Activated naive CD8-positive, alpha-beta T cell treated with anti-CD3 and anti-CD28 coated beads, Interleukin-2, amount 50 U/mL, for 24 hours (primary cell): ENCODE results near the gene RNF41.
"Not testable (repeated sequence)": the region's sequence is repeated elsewhere in the genome, so short reads cannot be mapped to it uniquely, and the experiment has no call there.

Experiments used
- ATAC-seq: fragments of 150-1000 bp; cut with Tn5 transposase; one replicate; pipeline ENCODE4 v1.10.0; 2021
- DNase-seq: peaks from one replicate; pipeline ENCODE4 v3.0.0; 2021
- H3K27ac Mint-ChIP-seq: one replicate; pipeline ENCODE4 v1.8.0; 2021; ENCODE audit warnings: mild to moderate bottlenecking, mixed read lengths
- H3K27me3 Mint-ChIP-seq: one replicate; pipeline ENCODE4 v1.8.0; 2021; ENCODE audit warnings: mixed read lengths
- H3K36me3 Mint-ChIP-seq: one replicate; pipeline ENCODE4 v1.8.0; 2021; ENCODE audit warnings: low read depth, mixed read lengths
- H3K4me1 Mint-ChIP-seq: one replicate; pipeline ENCODE4 v1.8.0; 2021; ENCODE audit warnings: mixed read lengths
- H3K4me3 Mint-ChIP-seq: one replicate; pipeline ENCODE4 v1.8.0; 2021; ENCODE audit warnings: mild to moderate bottlenecking, moderate library complexity, mixed read lengths
- H3K9me3 Mint-ChIP-seq: one replicate; pipeline ENCODE4 v1.8.0; 2021; ENCODE audit warnings: mixed read lengths

Gene RNF41

DNA sequence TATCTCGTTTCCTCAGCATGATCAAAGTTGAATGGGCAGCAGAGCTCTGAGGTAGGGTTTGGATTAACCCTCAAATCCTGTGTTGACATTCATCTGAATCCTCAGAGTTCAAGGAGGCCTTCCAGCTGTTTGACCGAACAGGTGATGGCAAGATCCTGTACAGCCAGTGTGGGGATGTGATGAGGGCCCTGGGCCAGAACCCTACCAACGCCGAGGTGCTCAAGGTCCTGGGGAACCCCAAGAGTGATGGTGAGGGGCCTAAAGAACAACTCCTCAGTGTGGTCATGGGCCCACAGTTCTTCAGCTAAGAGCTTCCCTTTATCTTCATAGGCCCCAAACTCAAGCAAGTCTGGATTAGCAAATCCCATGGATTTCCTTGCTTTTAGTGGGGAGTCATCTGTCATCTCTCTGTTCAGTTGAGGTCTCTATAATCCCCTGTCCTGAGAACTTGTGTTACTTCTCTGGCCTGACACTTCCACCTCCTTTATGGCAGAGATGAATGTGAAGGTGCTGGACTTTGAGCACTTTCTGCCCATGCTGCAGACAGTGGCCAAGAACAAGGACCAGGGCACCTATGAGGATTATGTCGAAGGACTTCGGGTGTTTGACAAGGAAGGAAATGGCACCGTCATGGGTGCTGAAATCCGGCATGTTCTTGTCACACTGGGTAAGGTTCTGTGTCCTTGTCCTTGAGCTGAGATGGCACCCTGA, 62.1 kb downstream of the RNF41 start:
- peaks cover 58% of the 10 kb centered on the region for H3K36me3 Mint-ChIP-seq

DNA sequence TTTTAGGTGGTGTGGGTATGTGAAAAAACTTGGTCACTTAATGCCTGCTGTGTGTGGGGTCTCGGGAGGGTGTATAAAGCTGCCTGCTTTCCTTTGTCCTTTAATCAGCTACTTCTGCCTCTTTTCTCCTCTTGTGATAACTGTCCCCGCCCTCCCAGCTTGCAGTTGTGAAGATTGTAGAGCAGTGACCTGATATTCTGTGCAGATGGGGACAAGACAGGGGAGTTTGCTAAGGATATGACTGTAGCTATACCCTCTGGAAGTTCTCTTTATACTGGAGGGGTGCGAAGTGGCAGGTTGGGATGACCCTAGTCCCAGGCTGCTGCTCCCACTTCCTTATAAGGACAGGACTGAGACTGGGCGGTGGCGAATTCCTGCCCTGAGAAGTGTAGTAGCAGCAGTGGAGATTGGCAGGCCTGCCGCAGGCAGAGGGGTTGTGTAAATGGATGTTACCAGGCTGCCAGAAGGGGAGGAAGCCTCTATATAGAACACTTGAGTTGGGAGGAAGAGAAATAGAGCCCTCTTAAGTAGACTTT, 62.7 kb downstream of the RNF41 start:
- Mint-ChIP-seq H3K36me3 (peaks cover 53% of the 10 kb centered on the region), H3K4me3 (peak overlapping the region; percentile 96), H3K4me1 (peaks cover 47% of the 10 kb centered on the region), H3K9me3 (no peaks in the 10 kb centered on the region), H3K27ac (peak overlapping the region; percentile 96), H3K27me3 (no peaks in the 10 kb centered on the region)
- peak; percentile 29 for DNase-seq
- ATAC-seq = no peak

More for the DNA sequence above, 62.1 kb downstream of the RNF41 start:
- no peaks in the 10 kb centered on the region for H3K27me3 Mint-ChIP-seq
- H3K9me3 Mint-ChIP-seq = no peaks in the 10 kb centered on the region
- H3K27ac Mint-ChIP-seq = peak overlapping the region; percentile 96
- DNase-seq = no peak
- peaks cover 46% of the 10 kb centered on the region for H3K4me1 Mint-ChIP-seq
- peak overlapping the region; percentile 96 for H3K4me3 Mint-ChIP-seq
- no peak for ATAC-seq

DNA sequence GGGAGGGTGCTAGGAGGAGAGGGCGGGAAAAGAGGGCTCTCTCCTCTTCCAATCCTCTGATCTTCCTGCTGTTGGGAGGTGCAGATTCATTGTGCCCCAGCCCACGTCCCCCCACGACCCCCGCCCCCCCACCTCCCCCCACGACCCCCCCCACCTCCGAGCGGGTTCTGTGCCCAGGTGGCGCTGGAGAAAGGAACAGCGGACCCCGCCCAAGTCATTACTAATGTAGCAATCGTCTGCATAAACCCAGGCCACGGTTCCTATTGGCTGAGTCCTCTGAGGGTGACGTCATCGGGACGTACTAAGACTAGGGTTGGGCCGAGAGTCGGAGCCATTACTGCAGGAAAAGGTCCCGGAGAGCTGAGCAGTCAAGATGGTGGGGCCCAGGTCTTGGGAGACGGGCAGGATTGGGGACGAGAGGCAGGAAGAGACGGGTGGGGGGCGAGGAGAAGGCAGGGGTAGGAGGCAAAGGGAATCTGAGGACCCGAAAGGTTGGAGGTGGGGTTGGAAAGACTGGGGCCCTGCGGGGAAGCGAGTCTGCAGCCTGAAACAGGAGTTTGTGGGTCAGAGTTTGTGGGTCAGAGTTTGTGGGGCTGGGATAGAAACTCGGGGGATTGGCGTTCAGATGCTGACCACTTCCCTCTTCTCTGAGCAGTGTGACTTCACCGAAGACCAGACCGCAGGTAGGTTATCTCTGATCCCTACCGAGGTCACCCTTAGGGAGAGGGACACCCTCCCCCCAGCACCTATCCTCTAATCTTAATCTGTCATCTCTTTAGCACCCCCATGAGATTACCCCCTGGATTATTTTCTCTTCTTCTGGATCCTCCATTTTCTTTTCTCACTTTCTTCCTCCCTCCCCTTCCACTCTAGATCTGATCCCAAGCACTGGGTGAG, 63.4 kb downstream of the RNF41 start, which contains the start of gene MYL6:
Gene MYL6 (plus strand): TSS at position 331 of the 897 bp plus-strand sequence. CDS start 43 bp downstream, at position 374.
- Mint-ChIP-seq H3K36me3 (peaks cover 46% of the 10 kb centered on the region), H3K27me3 (no peaks in the 10 kb centered on the region), H3K27ac (peak within 1 kb of the TSS; percentile 96), H3K4me1 (peaks cover 53% of the 10 kb centered on the region), H3K4me3 (peak within 1 kb of the TSS; percentile 96), H3K9me3 (no peaks in the 10 kb centered on the region)
- peak; percentile 87 for ATAC-seq
- peak; percentile 90 for DNase-seq

DNA sequence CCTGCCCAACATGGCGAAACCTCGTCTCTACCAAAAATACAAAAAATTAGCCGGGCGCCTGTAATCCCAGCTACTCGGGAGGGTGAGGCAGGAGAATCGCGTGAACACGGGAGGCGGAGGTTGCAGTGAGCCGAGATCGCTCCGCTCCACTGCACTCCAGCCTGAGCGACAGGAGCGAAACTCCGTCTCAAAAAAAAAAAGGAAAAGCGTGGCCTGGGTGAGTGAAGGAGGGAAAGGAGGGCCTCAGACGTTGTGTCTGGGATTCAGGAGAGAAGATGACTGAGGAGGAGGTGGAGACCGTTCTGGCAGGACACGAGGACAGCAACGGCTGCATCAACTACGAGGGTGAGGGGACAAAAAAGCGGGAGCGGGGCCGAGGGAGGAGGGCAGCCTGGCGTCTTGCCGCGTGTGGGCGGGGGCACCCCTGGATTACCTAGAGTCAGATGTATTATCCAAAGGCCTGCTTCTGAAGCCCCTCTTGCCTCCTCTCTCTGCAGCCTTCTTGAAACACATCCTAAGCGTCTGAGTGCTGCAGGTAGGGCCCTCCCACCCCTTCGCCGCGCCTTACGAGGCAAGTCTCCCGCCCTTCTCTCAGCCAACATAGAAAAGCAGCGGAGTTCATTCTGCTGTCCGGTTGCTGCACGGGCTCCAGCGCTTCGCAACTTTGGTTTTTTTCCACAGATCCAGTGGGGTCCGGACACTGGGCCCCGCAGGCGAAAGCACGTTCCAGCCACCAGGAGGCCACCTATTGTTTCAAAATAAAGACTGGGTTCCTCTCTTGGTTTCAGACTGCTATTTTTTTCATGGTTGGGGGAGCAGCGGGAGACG, 64.3 kb downstream of the RNF41 start:
- Mint-ChIP-seq H3K4me1 (peaks cover 56% of the 10 kb centered on the region), H3K9me3 (no peaks in the 10 kb centered on the region), H3K27ac (peak overlapping the region; percentile 96), H3K36me3 (peaks cover 41% of the 10 kb centered on the region), H3K27me3 (no peaks in the 10 kb centered on the region), H3K4me3 (peak overlapping the region; percentile 96)
- ATAC-seq = peak; percentile 22
- DNase-seq = peak; percentile 55

DNA sequence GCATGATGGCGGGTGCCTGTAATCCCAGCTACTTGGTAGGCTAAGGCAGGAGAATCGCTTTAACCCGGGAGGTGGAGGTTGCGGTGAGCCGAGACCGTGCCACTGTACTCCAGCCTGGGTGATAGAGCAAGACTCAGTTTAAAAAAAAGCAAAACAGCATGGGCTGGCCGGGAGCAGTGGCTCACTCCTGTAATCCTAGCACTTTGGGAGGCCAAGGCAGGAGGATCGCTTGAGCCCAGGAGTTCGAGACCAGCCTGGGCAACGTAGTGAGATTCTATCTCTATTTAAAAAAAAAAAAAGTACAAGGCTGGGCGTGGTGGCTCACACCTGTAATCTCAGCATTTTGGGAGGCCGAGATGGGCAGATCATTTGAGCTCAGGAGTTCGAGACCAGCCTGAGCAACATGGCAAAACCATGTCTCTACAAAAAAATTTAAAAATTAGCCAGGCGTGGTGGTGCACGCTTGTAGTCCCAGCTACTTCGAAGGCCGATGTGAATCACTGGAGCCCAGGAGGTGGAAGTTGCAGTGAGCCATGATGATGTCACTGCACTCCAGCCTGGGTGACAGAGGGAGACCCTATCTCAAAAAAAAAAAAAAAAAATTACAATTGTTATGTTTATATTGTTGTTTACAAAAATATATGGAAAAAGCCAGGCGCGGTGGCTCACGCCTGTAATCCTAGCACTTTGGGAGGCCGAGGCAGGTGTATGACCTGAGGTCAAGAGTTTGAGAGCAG, 65.1 kb downstream of the RNF41 start:
- peaks cover 59% of the 10 kb centered on the region for H3K4me1 Mint-ChIP-seq
- H3K27me3 Mint-ChIP-seq, H3K9me3 Mint-ChIP-seq, DNase-seq, ATAC-seq: not testable (repeated sequence)
- H3K4me3 Mint-ChIP-seq = peak overlapping the region; percentile 96
- H3K36me3 Mint-ChIP-seq = peaks cover 41% of the 10 kb centered on the region
- peak overlapping the region; percentile 96 for H3K27ac Mint-ChIP-seq

DNA sequence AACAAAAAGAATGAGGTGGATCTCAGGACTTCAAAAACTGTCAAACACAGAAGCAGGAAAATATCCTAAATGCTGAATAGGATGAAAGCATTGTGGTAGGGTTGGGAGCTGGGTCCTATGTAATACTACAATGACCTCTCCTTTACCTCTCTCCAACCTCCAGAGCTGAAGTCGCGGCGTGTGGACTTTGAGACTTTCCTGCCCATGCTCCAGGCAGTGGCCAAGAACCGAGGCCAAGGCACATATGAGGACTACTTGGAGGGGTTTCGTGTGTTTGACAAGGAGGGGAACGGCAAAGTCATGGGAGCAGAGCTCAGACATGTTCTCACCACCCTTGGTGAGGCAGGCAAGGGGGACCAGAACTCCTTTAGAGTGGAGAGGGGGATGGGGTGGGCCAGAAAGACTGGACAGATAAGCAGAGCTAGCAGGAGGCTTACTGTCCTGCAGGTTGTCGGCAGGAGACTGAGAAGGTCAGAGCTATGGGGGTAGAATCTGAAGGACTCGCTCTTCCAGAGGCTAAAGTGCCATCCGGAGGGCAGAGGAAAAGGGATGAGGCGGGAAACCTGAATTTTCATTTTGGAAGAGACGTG, 66.4 kb downstream of the RNF41 start:
- H3K4me1 Mint-ChIP-seq = peaks cover 61% of the 10 kb centered on the region
- peaks cover 31% of the 10 kb centered on the region for H3K36me3 Mint-ChIP-seq
- H3K9me3 Mint-ChIP-seq = no peaks in the 10 kb centered on the region
- H3K4me3 Mint-ChIP-seq = peak overlapping the region; percentile 5
- no peaks in the 10 kb centered on the region for H3K27me3 Mint-ChIP-seq
- DNase-seq = no peak
- ATAC-seq = no peak
- no peak overlapping the region for H3K27ac Mint-ChIP-seq

DNA sequence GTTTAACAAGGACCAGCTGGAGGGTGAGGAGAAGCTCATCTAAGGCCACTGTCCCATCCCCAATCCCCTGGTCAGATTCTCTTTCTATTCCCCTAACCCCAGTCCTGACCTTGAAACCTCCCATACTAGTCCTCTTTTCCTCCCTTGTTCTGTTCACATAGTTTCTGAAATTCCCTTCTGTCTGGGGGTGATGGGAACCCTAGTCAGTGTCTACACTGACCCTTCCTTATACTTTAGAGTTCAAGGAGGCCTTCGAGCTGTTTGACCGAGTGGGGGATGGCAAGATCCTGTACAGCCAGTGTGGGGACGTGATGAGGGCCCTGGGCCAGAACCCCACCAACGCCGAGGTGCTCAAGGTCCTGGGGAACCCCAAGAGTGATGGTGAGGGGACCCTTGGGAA, 66.9 kb downstream of the RNF41 start:
- H3K4me1 Mint-ChIP-seq = peaks cover 59% of the 10 kb centered on the region
- no peaks in the 10 kb centered on the region for H3K9me3 Mint-ChIP-seq
- H3K4me3 Mint-ChIP-seq = no peak overlapping the region
- H3K36me3 Mint-ChIP-seq = peaks cover 26% of the 10 kb centered on the region
- no peaks in the 10 kb centered on the region for H3K27me3 Mint-ChIP-seq
- DNase-seq = no peak
- H3K27ac Mint-ChIP-seq = no peak overlapping the region
- no peak for ATAC-seq

DNA sequence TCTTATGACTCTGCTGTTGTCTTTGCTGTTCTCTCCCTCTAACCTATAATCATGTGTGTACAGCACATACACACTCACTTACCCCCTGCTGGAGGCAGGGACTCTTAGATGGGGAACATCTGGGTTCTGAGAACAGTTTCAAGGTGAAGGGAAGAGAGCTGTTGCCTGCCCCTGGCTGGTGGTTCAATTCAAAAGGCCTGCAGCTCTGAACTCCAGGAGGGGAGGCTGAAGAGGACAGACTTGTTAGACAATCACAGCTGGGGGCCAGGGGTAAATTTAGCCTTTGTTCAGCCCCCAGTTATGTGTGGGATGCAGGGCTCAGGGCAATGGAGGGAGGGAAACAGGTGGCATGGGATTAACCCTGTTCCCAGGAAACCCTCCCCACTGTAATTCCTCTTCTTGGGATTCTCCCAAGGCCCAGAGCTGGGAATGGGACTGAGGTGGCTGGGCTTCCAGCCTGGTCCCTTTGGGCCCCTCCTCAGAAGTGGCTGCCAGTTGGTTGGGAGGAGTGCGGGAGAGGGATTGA, 67.4 kb downstream of the RNF41 start:
- DNase-seq (no peak), ATAC-seq (no peak)
- H3K36me3 Mint-ChIP-seq = peaks cover 21% of the 10 kb centered on the region
- H3K9me3 Mint-ChIP-seq = no peaks in the 10 kb centered on the region
- no peak overlapping the region for H3K4me3 Mint-ChIP-seq
- no peaks in the 10 kb centered on the region for H3K27me3 Mint-ChIP-seq
- no peak overlapping the region for H3K27ac Mint-ChIP-seq
- peaks cover 53% of the 10 kb centered on the region for H3K4me1 Mint-ChIP-seq

DNA sequence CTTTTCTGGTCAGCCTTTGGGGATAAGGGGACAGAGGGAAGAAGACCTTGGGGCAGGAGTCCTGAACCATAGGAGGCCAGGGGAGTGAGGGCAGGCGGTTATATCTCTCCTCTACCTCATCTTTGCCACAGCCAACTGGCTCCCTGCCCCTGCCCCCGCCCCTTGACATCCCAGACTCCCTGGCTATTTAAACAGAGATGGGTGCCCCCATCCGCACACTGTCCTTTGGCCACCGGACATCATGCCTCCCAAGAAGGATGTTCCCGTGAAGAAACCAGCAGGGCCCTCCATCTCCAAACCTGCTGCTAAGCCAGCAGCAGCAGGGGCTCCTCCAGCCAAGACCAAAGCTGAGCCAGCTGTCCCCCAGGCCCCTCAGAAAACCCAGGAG, 68.0 kb downstream of the RNF41 start:
- peaks cover 14% of the 10 kb centered on the region for H3K36me3 Mint-ChIP-seq
- H3K4me3 Mint-ChIP-seq = peak overlapping the region; percentile 85
- DNase-seq (no peak), ATAC-seq (no peak)
- no peaks in the 10 kb centered on the region for H3K27me3 Mint-ChIP-seq
- peaks cover 47% of the 10 kb centered on the region for H3K4me1 Mint-ChIP-seq
- H3K27ac Mint-ChIP-seq = no peak overlapping the region
- no peaks in the 10 kb centered on the region for H3K9me3 Mint-ChIP-seq

DNA sequence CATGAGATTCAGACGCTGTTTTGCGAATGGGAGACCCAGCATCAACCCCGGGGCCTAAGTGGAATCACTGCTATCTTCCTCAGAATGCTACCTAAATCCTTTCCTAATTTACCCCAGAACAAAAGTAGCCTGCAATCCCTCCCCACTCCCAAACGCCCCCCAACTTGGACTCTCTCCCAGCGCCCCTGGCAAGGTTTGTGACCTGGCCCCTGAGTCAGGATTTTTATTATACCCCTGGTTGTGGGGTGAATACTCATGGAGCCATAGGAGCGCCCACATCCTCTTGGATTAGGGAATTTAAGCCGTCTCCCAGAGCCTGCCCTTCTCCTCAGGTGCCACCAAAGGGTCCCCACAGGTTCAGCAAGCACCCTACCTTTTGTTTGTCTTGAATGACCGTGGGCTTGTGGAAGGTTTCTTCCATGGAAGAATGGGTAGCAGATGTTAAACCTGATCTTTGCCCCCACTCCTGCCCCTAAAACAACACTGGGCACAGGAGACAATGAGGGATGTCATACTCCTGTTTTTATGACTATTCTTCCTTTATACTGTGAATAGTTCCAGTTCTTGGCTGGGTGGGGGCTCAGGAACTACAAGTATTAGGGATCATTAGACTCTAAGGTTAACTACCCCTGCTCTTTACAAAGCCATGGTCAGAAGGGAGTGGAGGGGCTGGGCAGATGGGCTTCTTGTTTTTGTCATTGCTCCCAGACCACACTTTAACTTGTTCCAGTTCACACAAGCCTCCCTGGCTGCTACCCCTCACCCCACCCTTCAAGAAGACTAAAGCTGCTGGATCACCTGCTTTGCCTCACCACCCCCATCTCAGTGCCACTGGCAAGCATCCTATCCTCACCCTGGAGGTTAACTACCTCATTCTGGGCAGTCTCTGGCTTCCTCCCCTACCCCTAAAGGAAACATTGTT, 68.7 kb downstream of the RNF41 start:
- Mint-ChIP-seq H3K27me3 (no peaks in the 10 kb centered on the region), H3K9me3 (no peaks in the 10 kb centered on the region), H3K4me1 (peaks cover 47% of the 10 kb centered on the region), H3K4me3 (peak overlapping the region; percentile 85), H3K36me3 (peaks cover 10% of the 10 kb centered on the region), H3K27ac (peak overlapping the region; percentile 98)
- DNase-seq = no peak
- no peak for ATAC-seq
